HG03432 (cell line): ENCODE measurements around the gene KRTAP4-16.
"Not testable (repeated sequence)": the region's sequence is repeated elsewhere in the genome, so short reads cannot be mapped to it uniquely, and the experiment has no call there.

Source experiments
- ATAC-seq: cut with Tn5 transposase; IDR thresholded peaks from one replicate; pipeline ENCODE4 v1.9.1; 2021; ENCODE audit warnings: mild to moderate bottlenecking, moderate library complexity; ENCODE audit not compliant: unreplicated experiment

KRTAP4-16 gene

DNA sequence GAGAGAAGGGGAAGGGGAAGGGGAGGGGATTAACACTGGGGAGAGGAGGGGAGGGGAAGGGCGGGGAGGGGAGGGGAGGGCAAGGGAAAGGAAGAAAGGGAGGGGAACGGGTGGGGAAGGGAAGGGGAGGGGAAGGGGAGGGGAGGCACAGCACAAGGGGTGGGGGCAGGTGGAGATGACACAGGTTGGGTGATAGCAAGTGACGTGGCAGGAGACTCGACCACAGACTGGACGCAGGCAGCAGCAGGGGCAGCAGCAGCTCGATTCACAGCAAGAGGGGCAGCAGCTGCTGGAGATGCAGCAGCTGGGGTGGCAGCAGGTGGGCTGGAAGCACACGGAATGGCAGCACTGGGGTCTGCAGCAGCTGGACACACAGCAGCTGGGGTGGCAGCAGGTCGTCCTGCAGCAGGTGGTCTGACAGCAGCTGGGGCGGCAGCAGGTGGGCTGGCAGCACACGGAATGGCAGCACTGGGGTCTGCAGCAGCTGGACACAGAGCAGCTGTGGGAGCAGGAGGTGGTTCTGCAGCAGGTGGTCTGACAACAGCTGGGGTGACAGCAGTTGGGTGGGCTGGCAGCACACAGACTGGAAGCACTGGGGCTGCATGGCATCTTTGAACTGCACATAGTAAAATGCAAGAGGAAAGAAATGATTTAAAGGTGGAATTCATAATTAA lies at the start of gene KRTAP4-16:
Gene KRTAP4-16 (minus strand): TSS at position 624 of the 674 bp plus-strand sequence. CDS start 0 bp downstream, at position 624.
- ATAC-seq: no peak

GRCh38 chr17:41151525-41151924 lies 49.5 kb upstream of the KRTAP4-16 start:
- ATAC-seq: no peak

- ATAC-seq: no peak
Measured at GRCh38 chr17:41150026-41150425, 48.0 kb upstream of the KRTAP4-16 start.

GRCh38 chr17:41149652-41149985 lies 47.6 kb upstream of the KRTAP4-16 start, which contains the start of gene KRTAP4-5:
TSS of gene KRTAP4-5 (minus strand) at chr17:41149825. CDS start at chr17:41149767, 58 bp downstream.
- no peak for ATAC-seq

- not testable (repeated sequence) for ATAC-seq
Measured at GRCh38 chr17:41148971-41149651, 47.1 kb upstream of the KRTAP4-16 start.

GRCh38 chr17:41147531-41148204 lies 45.7 kb upstream of the KRTAP4-16 start:
- ATAC-seq: no peak

DNA sequence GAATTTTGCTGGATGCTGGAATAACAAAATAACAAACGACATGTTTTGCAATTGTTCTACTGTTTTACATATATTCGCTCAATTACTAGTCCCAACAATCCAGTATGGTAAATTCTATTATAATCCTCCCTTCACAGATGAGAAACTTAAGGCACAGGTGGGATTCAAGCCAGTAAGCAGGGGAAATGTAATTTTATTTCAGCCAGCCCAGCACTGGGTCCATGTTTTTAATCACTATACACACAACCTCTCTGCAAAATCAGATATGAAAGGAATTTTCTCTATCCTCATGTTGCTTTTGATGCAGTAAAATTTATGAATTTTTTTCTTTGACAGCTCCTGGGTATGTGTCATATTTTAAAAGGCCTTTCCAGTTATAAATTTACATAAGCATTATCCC lies 43.3 kb upstream of the KRTAP4-16 start:
- ATAC-seq: no peak

- no peak for ATAC-seq
Measured at GRCh38 chr17:41144846-41145245, 42.8 kb upstream of the KRTAP4-16 start.

DNA sequence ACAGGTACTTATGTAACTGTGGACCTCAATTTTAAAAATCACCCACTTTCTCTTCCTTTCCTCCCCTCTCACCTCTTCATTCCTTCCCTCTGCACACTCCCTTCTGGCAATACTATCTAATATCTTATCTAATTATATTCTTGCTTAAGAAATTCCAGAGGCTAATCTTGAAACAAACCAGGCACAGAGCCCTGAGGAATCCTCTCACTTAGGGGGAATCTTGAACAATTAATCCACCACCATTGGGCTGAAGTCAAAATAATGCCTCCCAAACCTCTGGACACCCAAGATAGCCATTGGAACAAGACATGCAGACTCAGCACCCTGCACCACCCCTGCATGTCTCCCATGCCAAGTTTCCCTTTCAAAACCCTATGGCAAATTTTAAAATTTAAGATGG lies 39.4 kb upstream of the KRTAP4-16 start:
- no peak for ATAC-seq

DNA sequence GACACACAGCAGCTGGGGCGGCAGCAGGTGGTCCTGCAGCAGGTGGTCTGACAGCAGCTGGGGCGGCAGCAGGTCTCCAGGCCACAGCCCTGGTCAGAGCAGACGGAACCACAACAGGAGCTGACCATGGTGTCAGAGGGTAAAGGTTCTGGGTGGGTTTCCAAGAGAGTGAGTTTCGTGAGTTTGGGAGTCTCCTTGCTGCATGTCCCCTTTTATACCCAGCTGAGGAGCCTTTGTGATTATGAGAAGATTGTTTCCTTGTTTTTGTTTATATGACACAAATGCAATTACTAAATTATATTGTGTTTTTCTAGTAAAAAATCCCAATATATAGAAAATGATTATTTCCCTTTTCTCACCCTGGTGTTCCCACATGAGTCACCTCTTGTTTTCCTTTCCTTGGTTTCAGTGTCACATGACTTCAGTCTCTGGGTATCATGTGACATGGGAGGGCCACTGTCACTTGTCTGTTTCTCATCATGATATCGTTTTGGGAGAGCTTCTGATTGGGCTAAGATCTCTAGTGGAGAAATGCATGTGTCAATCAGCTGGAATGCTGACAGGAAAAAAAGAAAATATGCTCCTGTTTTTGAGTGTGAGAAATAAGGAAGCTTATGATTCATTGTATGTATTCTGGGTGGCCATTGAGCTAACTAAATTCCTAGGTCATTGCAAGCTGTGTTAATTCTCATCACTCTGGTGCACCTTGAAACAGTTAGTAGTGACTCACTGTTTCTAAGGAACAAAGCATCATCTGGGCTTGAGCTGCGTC lies 38.5 kb upstream of the KRTAP4-16 start, which contains the start of gene KRTAP4-6:
Gene KRTAP4-6 (minus strand): TSS at position 185 of the 772 bp plus-strand sequence. CDS start 57 bp downstream, at position 128.
- ATAC-seq: no peak

GRCh38 chr17:41139865-41140264 lies 37.9 kb upstream of the KRTAP4-16 start:
- ATAC-seq: not testable (repeated sequence)

GRCh38 chr17:41133880-41134735 lies 32.1 kb upstream of the KRTAP4-16 start:
- no peak for ATAC-seq

- ATAC-seq: no peak
Measured at GRCh38 chr17:41131979-41132378, 30.0 kb upstream of the KRTAP4-16 start.

DNA sequence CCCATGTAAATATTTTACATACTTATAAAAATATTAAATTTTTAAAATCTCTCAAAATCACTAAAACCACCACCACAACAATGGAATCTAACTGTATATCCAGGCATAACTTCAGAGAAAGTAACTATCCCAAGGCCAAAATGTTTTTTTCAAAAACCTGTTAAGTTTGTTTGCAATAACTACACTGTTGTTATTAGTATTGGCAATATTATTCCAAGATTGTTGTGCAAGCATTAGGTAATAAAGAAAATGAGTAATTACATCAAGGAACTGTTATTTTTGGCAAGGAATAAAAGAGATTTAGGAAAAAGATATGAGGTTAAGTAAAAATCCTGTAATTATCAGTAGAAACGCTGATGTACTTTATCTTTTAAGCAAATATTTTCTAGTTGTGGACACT lies 25.4 kb upstream of the KRTAP4-16 start:
- no peak for ATAC-seq

- ATAC-seq: no peak
Measured at GRCh38 chr17:41126412-41126811, 24.4 kb upstream of the KRTAP4-16 start.

DNA sequence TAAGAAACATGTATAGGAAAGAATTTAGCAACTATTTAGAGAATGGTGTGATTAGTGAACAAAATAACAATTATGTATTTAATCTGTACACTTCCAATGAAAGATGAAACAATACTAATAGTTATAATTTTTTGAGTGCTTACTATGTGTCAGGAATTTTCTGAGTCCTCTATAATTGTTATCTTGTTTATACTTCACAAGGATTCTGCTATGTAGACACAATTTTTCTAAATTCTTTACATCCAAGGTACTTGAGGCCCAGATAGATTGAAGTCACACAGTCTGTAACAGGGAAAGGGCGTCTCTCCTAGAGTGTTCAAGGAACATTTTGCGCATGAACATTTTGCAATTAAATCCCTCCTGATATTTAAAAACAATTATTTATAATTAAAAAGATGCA lies 23.1 kb upstream of the KRTAP4-16 start:
- no peak for ATAC-seq

- not testable (repeated sequence) for ATAC-seq
Measured at GRCh38 chr17:41123991-41124371, 22.0 kb upstream of the KRTAP4-16 start, which contains the start of gene KRTAP4-12. TSS of gene KRTAP4-12 (minus strand) at chr17:41124182. CDS start at chr17:41124122, 60 bp downstream.

GRCh38 chr17:41123292-41123990 lies 21.4 kb upstream of the KRTAP4-16 start:
- not testable (repeated sequence) for ATAC-seq

GRCh38 chr17:41121742-41122141 lies 19.7 kb upstream of the KRTAP4-16 start:
- ATAC-seq: no peak
